SK-N-SH (cell line): ENCODE results near the gene CLDN3. TPM values are rescaled to one million over a fixed set of nuclear protein-coding genes. Genes with fewer than 3 reads are reported as not detected.

Experiments used
- CTCF ChIA-PET: fragments of 300-600, 350-600 bp; formaldehyde crosslinking; extraction: SDS; loops from one replicate; lab custom pipeline; 2021; lab: Yijun Ruan, JAX
- POLR2A ChIA-PET: fragments of 350-600 bp; sonication (Branson Sonifier 250); formaldehyde crosslinking; extraction: SDS; loops from one replicate; lab custom pipeline; 2020; ENCODE audit warnings: antibody characterized with exemption, inconsistent platforms; lab: Yijun Ruan, JAX
- DNase-seq: peaks from one replicate; pipeline ENCODE4 v3.0.0; 2012
- H2AFZ ChIP-seq: fragments of 200-600 bp; sonication (generic); 2 replicates; pipeline ENCODE4 v1.8.1; 2016; ENCODE audit warnings: antibody characterized with exemption, mild to moderate bottlenecking, low read depth
- H3F3A ChIP-seq: fragments of 200-600 bp; sonication (generic); replicated peaks from 2 replicates; pipeline ENCODE3; 2016; ENCODE audit warnings: antibody characterized with exemption, mild to moderate bottlenecking; ENCODE audit not compliant: insufficient read depth
- H3K27ac ChIP-seq, 2 experiments: fragments of 200-500 bp in 1 of 2; fragments of 200-600 bp in 1 of 2; sonication (Bioruptor generic) in 1 of 2; sonication (generic), shearing (Covaris generic) in 1 of 2; 2 replicates each; pipeline versions ENCODE4 v1.5.1 to v1.6.1; 2014 to 2016; ENCODE audit warnings: low read depth in 2 of 2, inconsistent platforms in 1 of 2, low read length in 1 of 2, mild to moderate bottlenecking in 1 of 2, mixed read lengths in 1 of 2
- H3K27me3 ChIP-seq: fragments of 200-600 bp; sonication (generic), shearing (Covaris generic); 2 replicates; pipeline ENCODE4 v1.6.1; 2016; ENCODE audit warnings: mixed run types; ENCODE audit not compliant: insufficient read depth
- H3K36me3 ChIP-seq, 2 experiments: fragments of 200-500 bp in 1 of 2; fragments of 200-600 bp in 1 of 2; sonication (Bioruptor generic) in 1 of 2; sonication (generic) in 1 of 2; replicated peaks in 1 of 2; 2 replicates each; pipeline versions ENCODE3 to v1.5.1; 2014 to 2016; ENCODE audit warnings: low read length in 1 of 2, mild to moderate bottlenecking in 1 of 2; ENCODE audit not compliant: insufficient read depth in 2 of 2, control insufficient read depth in 1 of 2
- H3K4me1 ChIP-seq, 2 experiments: fragments of 200-500 bp in 1 of 2; fragments of 200-600 bp in 1 of 2; sonication (Bioruptor generic) in 1 of 2; sonication (generic), shearing (Covaris generic) in 1 of 2; 2 replicates each; pipeline versions ENCODE4 v1.5.1 to v1.6.1; 2014 to 2016; ENCODE audit warnings: low read depth in 1 of 2, low read length in 1 of 2, mixed run types in 1 of 2; ENCODE audit not compliant: insufficient read depth in 2 of 2, control insufficient read depth in 1 of 2
- H3K4me2 ChIP-seq: fragments of 200-600 bp; sonication (generic), shearing (Covaris generic); 2 replicates; pipeline ENCODE4 v1.6.1; 2017; ENCODE audit warnings: mixed run types
- H3K4me3 ChIP-seq, 2 experiments: fragments of 200-500 bp in 1 of 2; fragments of 200-600 bp in 1 of 2; sonication (Bioruptor generic) in 1 of 2; sonication (generic), shearing (Covaris generic) in 1 of 2; 2 replicates each; pipeline versions ENCODE4 v1.5.1 to v1.8.1; 2014 to 2016; ENCODE audit warnings: low read depth in 2 of 2, inconsistent platforms in 1 of 2, low read length in 1 of 2, mild to moderate bottlenecking in 1 of 2, mixed read lengths in 1 of 2, moderate library complexity in 1 of 2
- H3K79me2 ChIP-seq: fragments of 200-600 bp; sonication (generic); 2 replicates; pipeline ENCODE4 v1.8.1; 2017; ENCODE audit warnings: mild to moderate bottlenecking; ENCODE audit not compliant: insufficient read depth
- H3K9ac ChIP-seq: fragments of 200-600 bp; sonication (generic); 2 replicates; pipeline ENCODE4 v1.6.1; 2017; ENCODE audit warnings: mixed run types
- H3K9me2 ChIP-seq: fragments of 200-600 bp; sonication (generic); 2 replicates; pipeline ENCODE4 v1.6.1; 2017; ENCODE audit warnings: mixed run types
- H3K9me3 ChIP-seq: fragments of 200-600 bp; sonication (generic); 2 replicates; pipeline ENCODE4 v1.6.1; 2017; ENCODE audit warnings: mixed run types, mild to moderate bottlenecking, moderate library complexity
- H4K20me1 ChIP-seq: fragments of 200-600 bp; sonication (generic); 2 replicates; pipeline ENCODE4 v1.6.1; 2017; ENCODE audit warnings: mild to moderate bottlenecking, mixed run types; ENCODE audit not compliant: insufficient read depth
- ELF1 ChIP-seq: IDR thresholded peaks from 2 replicates; pipeline ENCODE4 v1.4.0; 2012
- FOXJ3 ChIP-seq: sonication (generic); formaldehyde crosslinking; IDR thresholded peaks from 2 replicates; pipeline ENCODE4 v1.5.1; 2020; ENCODE audit warnings: mild to moderate bottlenecking, missing genetic modification reagents
- GATA2 ChIP-seq: sonication (generic); formaldehyde crosslinking; IDR thresholded peaks from 2 replicates; pipeline ENCODE4 v1.5.0; 2020; ENCODE audit warnings: mild to moderate bottlenecking, missing genetic modification reagents
- NFIC ChIP-seq: IDR thresholded peaks from 2 replicates; pipeline ENCODE4 v1.4.0; 2012; ENCODE audit warnings: borderline replicate concordance
- NRF1 ChIP-seq: IDR thresholded peaks from 2 replicates; pipeline ENCODE4 v1.6.1; 2012; ENCODE audit warnings: low read depth, mild to moderate bottlenecking, low read length
- RFX5 ChIP-seq: IDR thresholded peaks from 2 replicates; pipeline ENCODE4 v1.6.1; 2012; ENCODE audit warnings: mild to moderate bottlenecking, improper control_type of control experiment, low read length
- RXRA ChIP-seq: IDR thresholded peaks from 2 replicates; pipeline ENCODE4 v1.4.0; 2012; ENCODE audit warnings: low read depth, mild to moderate bottlenecking, borderline replicate concordance
- SIN3A ChIP-seq: IDR thresholded peaks from 2 replicates; pipeline ENCODE4 v1.6.1; 2012; ENCODE audit warnings: low read depth, mild to moderate bottlenecking, low read length, moderate library complexity, borderline replicate concordance
- SMC3 ChIP-seq: IDR thresholded peaks from 2 replicates; pipeline ENCODE4 v1.6.1; 2012; ENCODE audit warnings: low read depth, low read length, improper control_type of control experiment
- TEAD4 ChIP-seq: IDR thresholded peaks from 2 replicates; pipeline ENCODE4 v1.4.0; 2012; ENCODE audit warnings: mild to moderate bottlenecking, borderline replicate concordance; ENCODE audit not compliant: insufficient read depth
- WGBS: methylation state at CpG from one replicate; pipeline ENCODE4 v1.1.6; 2017; ENCODE audit warnings: low lambda C conversion rate; 5-methylcytosine and 5-hydroxymethylcytosine counted together
- polyA plus RNA-seq, 3 experiments: library from polyadenylated mRNA; depleted of rRNA; stranded (reverse); fragments of >200 nt; gene quantifications; 2 replicates each; pipeline ENCODE4 v1.2.3, GENCODE V29; 2012
- TF ChIP-seq, protein P1 (sequence below): IDR thresholded peaks from 2 replicates; pipeline ENCODE4 v1.4.0; 2012; ENCODE audit warnings: low read depth, borderline replicate concordance
- TF ChIP-seq, protein P2 (sequence below): IDR thresholded peaks from 2 replicates; pipeline ENCODE4; 2012
- TF ChIP-seq, protein P3 (sequence below): IDR thresholded peaks from 2 replicates; pipeline ENCODE4 v1.4.0; 2012; ENCODE audit warnings: low read depth

CLDN3 gene
- polyA plus RNA-seq, 1 of the 3 experiments (the other 2 are of a cell fraction), result 0.08 TPM

DNA sequence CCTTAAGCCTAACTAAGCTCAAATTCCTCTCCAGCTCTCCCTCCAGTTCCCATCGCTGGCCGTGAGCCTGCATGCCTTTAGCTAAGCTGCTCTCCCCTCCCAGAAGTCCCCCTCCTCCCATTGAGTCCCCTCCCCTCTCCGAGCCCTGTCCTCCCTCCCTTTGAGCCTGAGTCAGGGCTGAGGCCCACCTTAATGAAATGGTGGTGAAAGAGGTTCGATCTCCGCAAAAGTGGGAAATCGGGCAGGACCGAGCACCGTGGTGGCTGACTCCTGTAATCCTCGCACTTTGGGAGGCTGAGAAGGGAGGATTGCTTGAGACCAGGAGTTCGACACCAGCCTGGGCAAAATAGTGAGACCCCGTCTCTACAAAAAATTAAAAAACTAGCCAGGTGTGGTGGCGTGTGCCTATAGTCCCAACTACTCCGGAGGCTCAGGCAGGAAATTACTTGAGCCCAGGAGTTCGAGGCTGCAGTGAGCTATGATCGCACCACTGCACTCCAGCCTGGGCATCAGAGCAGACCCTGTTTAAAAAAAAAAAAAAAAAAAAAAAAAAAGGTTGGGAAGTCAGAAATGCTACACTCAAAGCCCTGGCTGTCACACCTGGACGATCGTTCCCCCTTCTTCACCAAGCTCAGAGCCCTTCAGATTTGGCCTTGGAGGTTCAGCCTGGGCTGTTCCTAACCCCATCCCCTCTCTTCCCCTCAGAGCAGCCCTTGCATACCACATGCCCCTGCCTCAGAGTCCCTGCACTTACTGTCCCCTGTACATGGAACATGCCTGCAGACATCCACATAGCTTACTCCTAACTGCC is 995 bp upstream of the CLDN3 start:
- TF ChIP-seq TEAD4 (no peak), RXRA (no peak), ELF1 (no peak), RFX5 (no peak), SMC3 (no peak), GATA2 (CRISPR knock-in tag) (no peak), NFIC (no peak), SIN3A (no peak), NRF1 (no peak), FOXJ3 (CRISPR knock-in tag) (no peak)
- TF ChIP-seq, protein P1, sequence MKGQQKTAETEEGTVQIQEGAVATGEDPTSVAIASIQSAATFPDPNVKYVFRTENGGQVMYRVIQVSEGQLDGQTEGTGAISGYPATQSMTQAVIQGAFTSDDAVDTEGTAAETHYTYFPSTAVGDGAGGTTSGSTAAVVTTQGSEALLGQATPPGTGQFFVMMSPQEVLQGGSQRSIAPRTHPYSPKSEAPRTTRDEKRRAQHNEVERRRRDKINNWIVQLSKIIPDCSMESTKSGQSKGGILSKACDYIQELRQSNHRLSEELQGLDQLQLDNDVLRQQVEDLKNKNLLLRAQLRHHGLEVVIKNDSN, result no peak
- TF ChIP-seq, protein P2, sequence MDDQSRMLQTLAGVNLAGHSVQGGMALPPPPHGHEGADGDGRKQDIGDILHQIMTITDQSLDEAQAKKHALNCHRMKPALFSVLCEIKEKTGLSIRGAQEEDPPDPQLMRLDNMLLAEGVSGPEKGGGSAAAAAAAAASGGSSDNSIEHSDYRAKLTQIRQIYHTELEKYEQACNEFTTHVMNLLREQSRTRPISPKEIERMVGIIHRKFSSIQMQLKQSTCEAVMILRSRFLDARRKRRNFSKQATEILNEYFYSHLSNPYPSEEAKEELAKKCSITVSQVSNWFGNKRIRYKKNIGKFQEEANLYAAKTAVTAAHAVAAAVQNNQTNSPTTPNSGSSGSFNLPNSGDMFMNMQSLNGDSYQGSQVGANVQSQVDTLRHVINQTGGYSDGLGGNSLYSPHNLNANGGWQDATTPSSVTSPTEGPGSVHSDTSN, result no peak
- TF ChIP-seq, protein P3, sequence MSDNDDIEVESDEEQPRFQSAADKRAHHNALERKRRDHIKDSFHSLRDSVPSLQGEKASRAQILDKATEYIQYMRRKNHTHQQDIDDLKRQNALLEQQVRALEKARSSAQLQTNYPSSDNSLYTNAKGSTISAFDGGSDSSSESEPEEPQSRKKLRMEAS, result no peak
- Histone ChIP-seq H2AFZ (no peak overlapping the region), H3K9me3 (no peaks in the 10 kb centered on the region), H3K9me2 (no peaks in the 10 kb centered on the region), H3K27ac (no peak overlapping the region), H3K27me3 (no peaks in the 10 kb centered on the region), H3K4me3 (peak overlapping the region; percentile 9 to 37; a peak in 2 of 4 replicates), H3K4me1 (peaks cover 0 to 6% of the 10 kb centered on the region in 2 experiments; a peak in 1 of 4 replicates), H3K9ac (no peak overlapping the region), H4K20me1 (no peaks in the 10 kb centered on the region), H3K36me3 (no peaks in the 10 kb centered on the region), H3F3A (no peaks in the 10 kb centered on the region), H3K79me2 (no peaks in the 10 kb centered on the region), H3K4me2 (peak overlapping the region; percentile 61)
- 65% methylated on average over 17 of the region's 17 CpGs for WGBS
- POLR2A ChIA-PET, result no interaction called here
- CTCF ChIA-PET, result interaction anchor here (0.9 to 1.5 kb wide), 3 partner anchors 20 to 164 kb away, joined by 3 to 5 read pairs (median 4); no protein-coding TSS in a partner anchor
- DNase-seq, result no peak

DNA sequence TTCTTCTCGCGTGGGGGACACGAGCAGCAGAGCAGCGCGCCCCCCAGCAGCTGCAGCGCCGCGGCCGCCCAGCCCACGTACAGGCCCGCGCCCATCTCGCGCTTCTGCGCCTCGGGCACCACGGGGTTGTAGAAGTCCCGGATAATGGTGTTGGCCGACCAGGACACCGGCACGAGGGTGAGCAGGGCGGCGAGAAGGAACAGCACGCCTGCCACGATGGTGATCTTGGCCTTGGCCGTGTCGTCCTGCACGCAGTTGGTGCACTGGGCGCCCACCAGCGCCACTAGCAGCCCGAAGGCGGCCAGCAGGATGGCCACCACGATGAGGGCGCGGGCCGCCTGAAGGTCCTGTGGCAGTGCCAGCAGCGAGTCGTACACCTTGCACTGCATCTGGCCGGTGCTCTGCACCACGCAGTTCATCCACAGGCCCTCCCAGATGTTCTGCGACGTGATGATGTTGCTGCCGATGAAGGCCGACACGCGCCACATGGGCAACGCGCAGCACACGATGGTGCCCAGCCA is 529 bp downstream of the CLDN3 start:
- Histone ChIP-seq H3K4me3 (no peak overlapping the region), H3K4me2 (no peak overlapping the region), H3K9me2 (no peaks in the 10 kb centered on the region), H3F3A (no peaks in the 10 kb centered on the region), H3K27me3 (no peaks in the 10 kb centered on the region), H3K36me3 (no peaks in the 10 kb centered on the region), H3K9me3 (no peaks in the 10 kb centered on the region), H3K4me1 (peaks cover 0 to 6% of the 10 kb centered on the region in 2 experiments; a peak in 1 of 4 replicates), H3K79me2 (no peaks in the 10 kb centered on the region), H3K27ac (no peak overlapping the region), H2AFZ (no peak overlapping the region), H3K9ac (no peak overlapping the region), H4K20me1 (no peaks in the 10 kb centered on the region)
- ChIA-PET CTCF (no interaction called here), POLR2A (no interaction called here)
- no peak for DNase-seq
- WGBS, result 94% methylated on average over 37 of the region's 49 CpGs
- TF ChIP-seq RXRA (no peak), TEAD4 (no peak), SIN3A (no peak)
